Spleen (tissue), 7 donors: ENCODE data around the gene NR3C2.
A peak's percentile ranks its signal among the peaks of the same experiment; 100 is the strongest.

Experiments
- POLR2A ChIP-seq, 3 donors: fragments of 450-650 bp; IDR thresholded peaks; one replicate each; pipeline ENCODE4 v1.5.1; 2017; ENCODE audit warnings: antibody characterized with exemption in 3 of 3, mild to moderate bottlenecking in 1 of 3
- POLR2AphosphoS5 ChIP-seq, 3 donors: sonication (generic); formaldehyde crosslinking; IDR thresholded peaks; one replicate each; pipeline ENCODE4 v1.5.1; 2017; ENCODE audit warnings: antibody characterized with exemption in 3 of 3
- TF ChIP-seq, protein P1 (sequence below), 11 experiments: fragments of 200-600 bp in 7 of 11; fragments of 450-650 bp in 4 of 11; sonication (generic) in 4 of 11; IDR thresholded peaks in 8 of 11; conservative IDR thresholded peaks in 3 of 11; 1 replicate in 7 of 11; 2 replicates in 4 of 11; pipeline versions ENCODE4 v1.4.0 to v1.8.0; 2016 to 2021; ENCODE audit warnings: antibody characterized with exemption in 11 of 11, inconsistent platforms in 4 of 11, mild to moderate bottlenecking in 1 of 11
- donor health status: DM: no; HTN: no; CAD: no; lungs with moderate emphysema.
- donor health status: DM: no; HTN: no; CAD: no.
- donor health status: DM: no; HTN: no; CAD: no.

DNA sequence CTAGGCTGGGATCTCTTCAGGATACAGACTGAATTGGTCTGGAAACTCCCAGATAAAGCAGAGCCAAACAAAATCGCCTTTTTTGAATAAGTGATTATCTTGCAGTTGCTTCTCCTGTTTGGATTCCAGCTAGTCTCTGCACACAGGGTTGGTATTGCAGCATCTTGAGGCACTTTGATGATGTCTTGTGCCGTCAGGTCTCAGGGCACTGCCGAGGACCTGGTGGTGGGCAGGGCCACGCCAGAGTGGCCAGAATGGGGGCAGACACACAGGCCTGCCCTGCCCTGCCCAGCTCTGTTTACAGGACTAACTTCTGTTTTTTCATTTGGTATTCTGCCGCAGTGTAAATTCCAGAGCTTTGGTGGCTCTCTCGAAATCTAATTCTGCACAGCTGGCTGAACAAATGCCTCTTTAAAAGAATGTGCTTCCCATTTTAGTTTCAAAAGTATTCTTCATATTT, 276.1 kb downstream of the NR3C2 start:
- TF ChIP-seq, protein P1, sequence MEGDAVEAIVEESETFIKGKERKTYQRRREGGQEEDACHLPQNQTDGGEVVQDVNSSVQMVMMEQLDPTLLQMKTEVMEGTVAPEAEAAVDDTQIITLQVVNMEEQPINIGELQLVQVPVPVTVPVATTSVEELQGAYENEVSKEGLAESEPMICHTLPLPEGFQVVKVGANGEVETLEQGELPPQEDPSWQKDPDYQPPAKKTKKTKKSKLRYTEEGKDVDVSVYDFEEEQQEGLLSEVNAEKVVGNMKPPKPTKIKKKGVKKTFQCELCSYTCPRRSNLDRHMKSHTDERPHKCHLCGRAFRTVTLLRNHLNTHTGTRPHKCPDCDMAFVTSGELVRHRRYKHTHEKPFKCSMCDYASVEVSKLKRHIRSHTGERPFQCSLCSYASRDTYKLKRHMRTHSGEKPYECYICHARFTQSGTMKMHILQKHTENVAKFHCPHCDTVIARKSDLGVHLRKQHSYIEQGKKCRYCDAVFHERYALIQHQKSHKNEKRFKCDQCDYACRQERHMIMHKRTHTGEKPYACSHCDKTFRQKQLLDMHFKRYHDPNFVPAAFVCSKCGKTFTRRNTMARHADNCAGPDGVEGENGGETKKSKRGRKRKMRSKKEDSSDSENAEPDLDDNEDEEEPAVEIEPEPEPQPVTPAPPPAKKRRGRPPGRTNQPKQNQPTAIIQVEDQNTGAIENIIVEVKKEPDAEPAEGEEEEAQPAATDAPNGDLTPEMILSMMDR (IDR thresholded peaks at IDR 0.05 in 8 of 11, conservative IDR thresholded peaks at IDR 0.05 in 3 of 11) = no peak
- TF ChIP-seq POLR2A (IDR thresholded peaks at IDR 0.05) (no peak), POLR2AphosphoS5 (IDR thresholded peaks at IDR 0.05) (peak in 1 of 3 donors; percentile 21)
